Omental fat pad (tissue), 4 donors: ENCODE results near the gene HIPK2. TPM values are rescaled to one million over a fixed set of nuclear protein-coding genes. Genes with fewer than 3 reads are reported as not detected.

Experiments
- ATAC-seq: fragments of 150-250 bp; one replicate; pipeline ENCODE4 v1.9.1; 2016; ENCODE audit warnings: mild to moderate bottlenecking, moderate library complexity; ENCODE audit not compliant: low FRiP score
- DNase-seq: peaks from one replicate; pipeline ENCODE4 v3.0.0-alpha.2; 2019; ENCODE audit warnings: low spot score
- total RNA-seq, 4 donors: library from RNA; depleted of rRNA; stranded (reverse); fragments of >200 nt; gene quantifications; one replicate each; pipeline ENCODE4 v1.1.0, GENCODE V29; 2016
- TF ChIP-seq, protein P1 (sequence below), 3 donors: fragments of 450-650 bp; IDR thresholded peaks; one replicate each; pipeline ENCODE4 v1.5.1; 2016 to 2017; ENCODE audit warnings: antibody characterized with exemption in 3 of 3, mild to moderate bottlenecking in 3 of 3, moderate library complexity in 2 of 3

The HIPK2 gene
- total RNA-seq, 4 donors from 2014 or later: 39.6 to 90.3 (median 70.0) TPM

DNA sequence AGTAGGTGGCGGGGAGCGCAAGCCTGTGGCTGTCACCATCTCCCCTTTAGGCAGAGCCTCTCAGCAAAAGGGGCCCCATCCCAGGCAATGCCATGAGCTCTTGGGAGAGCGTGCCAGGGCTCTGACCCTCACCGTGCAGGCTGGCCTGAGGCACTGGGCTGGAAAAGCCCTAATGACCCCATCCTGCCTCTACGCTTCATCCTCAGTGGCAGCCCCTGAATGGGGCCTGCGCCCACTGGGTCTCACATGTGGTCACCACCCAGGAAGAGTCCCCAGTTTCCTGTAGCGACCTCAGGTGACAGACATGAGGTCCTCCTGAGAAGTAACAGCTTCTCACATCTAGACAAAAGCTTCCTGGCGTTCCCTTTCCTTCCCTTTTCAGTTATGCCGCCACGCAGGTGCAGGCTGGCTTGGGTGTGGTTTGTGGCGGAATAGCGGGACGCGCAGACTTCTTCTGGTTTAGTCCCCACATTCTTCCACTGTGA is 195.1 kb downstream of the HIPK2 start:
- DNase-seq (no peak), ATAC-seq (no peak)
- TF ChIP-seq, protein P1, sequence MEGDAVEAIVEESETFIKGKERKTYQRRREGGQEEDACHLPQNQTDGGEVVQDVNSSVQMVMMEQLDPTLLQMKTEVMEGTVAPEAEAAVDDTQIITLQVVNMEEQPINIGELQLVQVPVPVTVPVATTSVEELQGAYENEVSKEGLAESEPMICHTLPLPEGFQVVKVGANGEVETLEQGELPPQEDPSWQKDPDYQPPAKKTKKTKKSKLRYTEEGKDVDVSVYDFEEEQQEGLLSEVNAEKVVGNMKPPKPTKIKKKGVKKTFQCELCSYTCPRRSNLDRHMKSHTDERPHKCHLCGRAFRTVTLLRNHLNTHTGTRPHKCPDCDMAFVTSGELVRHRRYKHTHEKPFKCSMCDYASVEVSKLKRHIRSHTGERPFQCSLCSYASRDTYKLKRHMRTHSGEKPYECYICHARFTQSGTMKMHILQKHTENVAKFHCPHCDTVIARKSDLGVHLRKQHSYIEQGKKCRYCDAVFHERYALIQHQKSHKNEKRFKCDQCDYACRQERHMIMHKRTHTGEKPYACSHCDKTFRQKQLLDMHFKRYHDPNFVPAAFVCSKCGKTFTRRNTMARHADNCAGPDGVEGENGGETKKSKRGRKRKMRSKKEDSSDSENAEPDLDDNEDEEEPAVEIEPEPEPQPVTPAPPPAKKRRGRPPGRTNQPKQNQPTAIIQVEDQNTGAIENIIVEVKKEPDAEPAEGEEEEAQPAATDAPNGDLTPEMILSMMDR (IDR thresholded peaks at IDR 0.05): no peak

DNA sequence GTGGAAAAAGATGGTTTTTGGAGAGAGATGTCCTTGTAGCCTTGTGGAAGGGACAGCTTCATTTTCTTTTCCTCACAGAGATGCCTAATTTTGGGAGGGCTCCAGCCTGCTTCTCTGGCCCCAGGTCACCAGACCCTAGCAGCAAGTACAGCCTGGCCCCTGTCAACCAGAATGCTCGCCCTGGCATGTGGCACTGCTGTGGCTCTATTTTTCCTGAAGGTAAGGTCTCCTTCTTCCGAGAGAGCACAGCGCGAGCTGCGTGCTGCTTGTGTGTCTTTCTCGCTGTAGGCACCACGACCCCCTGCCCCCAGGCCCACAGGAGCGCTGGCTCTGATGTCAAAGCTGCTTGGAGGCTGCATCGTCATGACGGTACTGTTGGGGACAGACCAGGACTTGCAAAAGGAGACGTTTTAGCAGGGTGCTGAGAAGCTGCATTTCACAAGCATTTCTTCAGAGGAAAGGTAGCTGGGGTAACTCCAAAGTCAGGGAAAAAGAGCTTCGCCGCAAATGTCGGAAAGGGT is 195.6 kb downstream of the HIPK2 start:
- ATAC-seq: no peak
- TF ChIP-seq, protein P1 (IDR thresholded peaks at IDR 0.05): no peak
- DNase-seq: no peak

DNA sequence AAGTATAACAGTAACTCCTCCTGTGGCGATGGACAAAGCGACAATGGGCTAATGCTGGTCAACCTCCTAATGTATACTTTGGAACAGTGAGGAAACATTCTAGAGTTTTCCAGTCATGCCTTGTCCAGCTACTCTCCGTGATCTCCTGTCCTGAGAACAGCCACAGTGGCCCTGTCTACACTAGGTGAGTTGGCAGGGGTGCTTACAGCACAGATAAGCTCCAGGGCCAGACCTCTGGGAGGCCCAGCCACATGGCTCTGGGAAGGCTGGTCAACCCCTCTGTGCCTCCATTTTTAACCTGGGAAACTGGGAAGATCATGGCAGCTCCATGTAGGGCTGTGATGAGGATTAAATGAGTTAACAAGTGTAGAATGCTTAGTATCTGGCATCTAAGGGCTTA is 197.4 kb downstream of the HIPK2 start:
- TF ChIP-seq, protein P1 (IDR thresholded peaks at IDR 0.05): no peak
- ATAC-seq: no peak
- DNase-seq: no peak

DNA sequence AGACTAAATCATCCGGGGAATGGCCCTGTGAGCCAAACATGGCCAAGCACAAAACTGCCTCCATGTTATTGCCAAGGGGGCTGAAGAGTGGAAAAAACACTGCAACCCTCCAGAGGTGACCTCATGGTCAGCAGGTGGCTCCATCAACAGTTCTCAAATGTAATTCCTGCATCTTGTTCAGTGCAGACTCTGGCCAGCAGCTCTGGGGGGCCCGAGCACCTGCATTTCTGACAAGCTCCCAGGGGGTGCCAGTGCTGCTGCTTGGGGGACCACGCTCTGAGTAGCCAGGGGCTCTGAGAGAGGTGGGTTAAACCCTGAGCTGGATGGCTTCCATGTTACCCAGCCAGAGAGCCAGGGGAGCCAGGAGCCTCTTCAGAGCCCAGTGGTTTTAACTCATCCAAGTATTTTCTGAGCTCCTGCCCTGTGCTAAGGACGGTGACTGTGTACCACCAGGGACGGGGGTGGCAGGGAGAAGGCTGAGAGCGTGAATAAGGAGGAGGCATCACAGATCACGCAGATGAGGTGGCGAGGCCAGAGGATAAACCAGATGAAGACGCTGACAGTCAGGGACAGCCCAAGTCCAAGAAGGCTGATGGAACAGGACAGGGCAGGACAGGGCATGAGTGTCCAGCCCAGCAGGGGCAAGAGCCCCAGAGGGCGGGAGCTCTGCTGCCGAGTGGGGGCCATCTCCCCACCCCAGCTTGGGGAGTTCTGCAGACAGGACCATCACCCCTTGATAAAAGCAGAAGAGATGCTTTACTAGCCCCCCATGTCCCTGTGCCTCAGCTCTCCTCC is 201.4 kb downstream of the HIPK2 start:
- TF ChIP-seq, protein P1 (IDR thresholded peaks at IDR 0.05): no peak
- DNase-seq: no peak
- ATAC-seq: no peak

DNA sequence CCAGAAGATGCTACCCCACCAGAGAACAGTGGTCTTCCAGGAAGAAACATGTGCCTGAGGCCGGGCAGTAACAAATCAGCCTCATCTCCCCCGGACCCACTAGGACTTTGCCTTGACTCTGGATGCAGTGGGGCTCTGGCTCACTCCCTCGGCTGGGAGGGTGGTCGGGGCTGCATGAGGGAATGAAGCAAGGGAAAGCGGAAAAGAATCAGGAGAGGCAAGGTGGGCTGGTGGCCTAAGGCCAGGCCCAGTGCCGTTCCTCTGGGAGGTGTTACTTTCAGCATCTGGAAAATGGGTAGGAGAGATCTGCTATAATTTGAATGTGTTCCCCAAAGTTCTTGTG is 202.5 kb downstream of the HIPK2 start:
- no peak for ATAC-seq
- no peak for DNase-seq
- TF ChIP-seq, protein P1 (IDR thresholded peaks at IDR 0.05): no peak

DNA sequence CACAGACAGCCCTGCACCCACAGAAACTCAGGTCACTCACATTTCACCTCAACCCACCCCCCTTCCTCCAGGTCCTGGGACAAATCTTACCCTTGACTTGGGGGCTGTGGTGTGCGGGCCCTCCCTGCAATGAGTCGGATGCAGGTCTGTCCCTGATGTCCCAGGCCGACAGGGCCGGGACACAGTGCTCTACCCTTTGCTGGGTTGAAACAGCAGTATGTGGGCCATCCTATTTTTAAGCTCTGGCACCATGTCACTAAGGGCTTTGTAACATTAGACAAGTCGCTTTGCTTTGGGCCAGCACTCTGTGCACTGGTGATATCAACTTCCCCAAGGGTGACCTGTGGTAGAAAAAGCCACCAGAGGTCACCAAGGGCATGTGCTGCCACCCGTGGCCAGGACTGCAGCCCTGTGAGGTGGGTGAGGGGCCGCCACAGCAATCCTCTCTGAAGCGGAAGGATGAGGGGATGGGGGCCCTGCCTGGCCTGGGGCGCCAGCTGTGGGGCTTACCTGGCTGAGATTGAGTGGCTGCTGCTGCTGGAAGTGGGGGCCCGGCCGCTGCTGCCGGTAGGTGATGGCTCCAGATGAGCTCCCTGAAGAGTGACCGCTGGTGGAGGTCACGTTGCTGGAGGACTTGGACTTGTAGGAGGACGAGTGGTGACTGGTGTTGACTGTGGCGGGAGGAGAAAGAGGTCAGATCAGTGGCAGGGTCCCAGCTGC is 203.0 kb downstream of the HIPK2 start:
- DNase-seq (no peak), ATAC-seq (no peak)
- TF ChIP-seq, protein P1 (IDR thresholded peaks at IDR 0.05): no peak
